AG09309 (cell line): ENCODE results near the gene GNG12.

ENCODE experiments used
- DNase-seq: peaks from one replicate; pipeline ENCODE4 v3.0.0-alpha.2; 2010; ENCODE audit warnings: low read depth
- H3K4me3 ChIP-seq: 2 replicates; pipeline ENCODE4 v1.5.1; 2011; ENCODE audit warnings: mild to moderate bottlenecking, low read depth, low read length, moderate library complexity; ENCODE audit not compliant: control insufficient read depth
- TF ChIP-seq, protein P1 (sequence below): IDR thresholded peaks from 2 replicates; pipeline ENCODE4 v1.5.1; 2011; ENCODE audit warnings: mild to moderate bottlenecking, low read depth, low read length, inconsistent platforms; ENCODE audit not compliant: insufficient read depth, control insufficient read depth; ENCODE audit errors: missing control alignments

GNG12 gene

GRCh38 chr1:67802565-67802964 lies 30.7 kb downstream of the GNG12 start:
- H3K4me3 ChIP-seq, result no peak overlapping the region
- no peak for DNase-seq
- TF ChIP-seq, protein P1, sequence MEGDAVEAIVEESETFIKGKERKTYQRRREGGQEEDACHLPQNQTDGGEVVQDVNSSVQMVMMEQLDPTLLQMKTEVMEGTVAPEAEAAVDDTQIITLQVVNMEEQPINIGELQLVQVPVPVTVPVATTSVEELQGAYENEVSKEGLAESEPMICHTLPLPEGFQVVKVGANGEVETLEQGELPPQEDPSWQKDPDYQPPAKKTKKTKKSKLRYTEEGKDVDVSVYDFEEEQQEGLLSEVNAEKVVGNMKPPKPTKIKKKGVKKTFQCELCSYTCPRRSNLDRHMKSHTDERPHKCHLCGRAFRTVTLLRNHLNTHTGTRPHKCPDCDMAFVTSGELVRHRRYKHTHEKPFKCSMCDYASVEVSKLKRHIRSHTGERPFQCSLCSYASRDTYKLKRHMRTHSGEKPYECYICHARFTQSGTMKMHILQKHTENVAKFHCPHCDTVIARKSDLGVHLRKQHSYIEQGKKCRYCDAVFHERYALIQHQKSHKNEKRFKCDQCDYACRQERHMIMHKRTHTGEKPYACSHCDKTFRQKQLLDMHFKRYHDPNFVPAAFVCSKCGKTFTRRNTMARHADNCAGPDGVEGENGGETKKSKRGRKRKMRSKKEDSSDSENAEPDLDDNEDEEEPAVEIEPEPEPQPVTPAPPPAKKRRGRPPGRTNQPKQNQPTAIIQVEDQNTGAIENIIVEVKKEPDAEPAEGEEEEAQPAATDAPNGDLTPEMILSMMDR, result no peak

DNA sequence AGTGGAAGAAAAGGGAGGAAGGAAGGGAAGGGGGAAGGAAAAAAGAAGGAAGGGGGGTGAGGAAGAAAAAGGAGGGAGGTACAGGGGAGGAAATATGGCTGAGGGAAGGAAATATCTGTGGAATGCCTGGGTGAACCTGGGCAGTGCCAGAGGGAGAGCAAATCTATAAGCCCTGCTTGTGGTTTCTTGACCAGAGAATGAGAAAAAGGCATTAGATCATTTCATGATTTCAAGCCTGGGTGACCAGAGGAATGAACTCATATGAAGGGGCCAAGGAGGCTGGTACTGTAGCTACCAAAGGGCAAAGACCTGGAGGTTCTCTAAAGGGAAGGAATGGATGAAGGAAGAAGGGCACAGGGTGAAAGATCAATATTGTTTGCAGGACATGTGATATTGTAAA lies 31.4 kb downstream of the GNG12 start:
- no peak for DNase-seq
- TF ChIP-seq, protein P1, result no peak
- H3K4me3 ChIP-seq, result no peak overlapping the region

- TF ChIP-seq, protein P1, result no peak
- DNase-seq, result no peak
- H3K4me3 ChIP-seq, result no peak overlapping the region
Measured at GRCh38 chr1:67795179-67795912, 37.9 kb downstream of the GNG12 start.

DNA sequence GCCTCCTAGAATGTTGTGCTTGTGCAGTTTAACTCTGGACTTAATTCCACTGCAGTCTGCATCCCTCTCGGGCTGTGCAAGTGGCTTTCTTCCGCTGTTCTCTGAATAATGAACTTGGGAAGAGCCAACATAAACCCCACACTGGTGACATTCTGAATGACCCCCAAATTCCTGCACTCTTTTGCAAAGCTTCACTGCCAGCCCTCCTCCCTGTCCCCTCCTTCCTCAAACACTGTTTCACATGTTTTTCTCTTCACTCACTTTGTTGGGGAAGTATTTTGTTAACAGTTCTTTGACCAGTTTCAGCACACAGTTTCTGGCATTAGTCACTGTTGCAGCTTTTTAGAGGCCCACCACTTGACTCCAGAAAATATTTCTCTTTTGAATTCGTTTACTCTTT lies 39.7 kb downstream of the GNG12 start:
- TF ChIP-seq, protein P1, result no peak
- H3K4me3 ChIP-seq, result no peak overlapping the region
- DNase-seq, result no peak

GRCh38 chr1:67792741-67793458 lies 40.4 kb downstream of the GNG12 start:
- no peak for DNase-seq
- TF ChIP-seq, protein P1, result no peak
- H3K4me3 ChIP-seq, result no peak overlapping the region

- H3K4me3 ChIP-seq, result no peak overlapping the region
- DNase-seq, result peak; percentile 67
- TF ChIP-seq, protein P1, result no peak
Measured at GRCh38 chr1:67792103-67792502, 41.2 kb downstream of the GNG12 start.

GRCh38 chr1:67791686-67792085 lies 41.6 kb downstream of the GNG12 start:
- no peak overlapping the region for H3K4me3 ChIP-seq
- peak; percentile 88 for DNase-seq
- TF ChIP-seq, protein P1, result no peak
